GM18520 (cell line): ENCODE results near the gene MRPL3.

Experiments
- ATAC-seq: cut with Tn5 transposase; IDR thresholded peaks from one replicate; pipeline ENCODE4 v1.9.1; 2021; ENCODE audit not compliant: unreplicated experiment

The MRPL3 gene

DNA sequence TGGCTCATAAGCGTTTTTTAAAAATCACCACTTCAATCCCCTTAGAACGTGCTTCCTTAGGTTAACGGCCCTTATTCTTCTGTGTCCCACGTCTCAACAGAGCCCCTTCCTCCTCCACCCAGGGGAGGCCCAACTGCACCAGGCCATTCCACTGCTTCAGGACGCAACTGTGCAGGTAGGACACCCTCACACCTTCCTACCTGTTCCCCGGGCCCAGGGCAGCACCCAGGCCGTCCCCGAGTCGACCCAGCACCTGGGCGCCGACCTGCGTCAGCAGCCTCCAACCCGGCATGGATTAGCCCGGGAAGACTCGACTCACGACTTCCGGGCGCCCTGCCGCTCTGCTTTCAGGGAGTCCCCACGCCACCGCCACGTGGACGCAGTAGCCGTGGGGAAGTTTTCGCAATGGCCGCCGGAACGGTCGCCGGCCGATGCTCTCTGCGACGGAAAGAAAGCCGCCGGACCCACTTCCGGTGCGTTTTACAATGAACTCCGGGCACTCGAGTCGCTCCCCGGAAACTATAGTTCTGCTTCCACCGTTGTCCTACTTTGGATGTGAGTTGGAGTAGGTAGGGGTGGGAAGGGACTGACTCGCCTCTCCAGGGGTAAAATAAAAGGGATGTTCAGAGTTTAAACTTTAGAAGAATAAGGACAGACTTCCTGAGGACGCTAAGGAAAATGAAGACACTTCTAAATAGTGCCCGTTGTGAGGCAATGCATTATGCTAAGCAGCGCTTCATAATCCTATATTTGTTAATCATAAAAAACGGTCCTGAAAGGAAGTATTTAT is at the start of gene MRPL3:
Gene MRPL3 (minus strand): TSS at position 442 of the 790 bp plus-strand sequence. CDS start 150 bp downstream, at position 292.
- ATAC-seq = peak; percentile 90

- no peak for ATAC-seq
Measured at GRCh38 chr3:131551761-131552160, 49.0 kb upstream of the MRPL3 start.

- ATAC-seq = no peak
Measured at GRCh38 chr3:131550562-131551465, 48.0 kb upstream of the MRPL3 start.

DNA sequence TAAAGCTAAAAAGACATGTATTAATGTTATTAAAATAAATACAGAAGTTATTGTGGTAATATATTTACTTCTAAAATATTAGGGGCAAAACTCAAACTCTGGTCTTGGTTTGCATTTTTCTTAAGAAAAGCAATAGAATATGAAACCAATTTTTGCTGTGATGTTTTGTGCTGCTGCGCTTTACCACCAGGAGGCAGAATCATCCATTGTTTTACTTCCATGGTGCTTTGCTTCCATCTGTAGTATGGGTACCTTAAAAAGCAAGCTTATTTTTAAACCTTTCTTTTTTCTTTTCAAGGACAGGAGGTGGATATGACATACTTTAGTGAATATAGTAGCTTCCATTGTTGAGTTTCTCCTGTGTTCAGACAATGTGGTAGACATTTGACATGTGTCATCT is 46.6 kb upstream of the MRPL3 start:
- ATAC-seq = no peak

DNA sequence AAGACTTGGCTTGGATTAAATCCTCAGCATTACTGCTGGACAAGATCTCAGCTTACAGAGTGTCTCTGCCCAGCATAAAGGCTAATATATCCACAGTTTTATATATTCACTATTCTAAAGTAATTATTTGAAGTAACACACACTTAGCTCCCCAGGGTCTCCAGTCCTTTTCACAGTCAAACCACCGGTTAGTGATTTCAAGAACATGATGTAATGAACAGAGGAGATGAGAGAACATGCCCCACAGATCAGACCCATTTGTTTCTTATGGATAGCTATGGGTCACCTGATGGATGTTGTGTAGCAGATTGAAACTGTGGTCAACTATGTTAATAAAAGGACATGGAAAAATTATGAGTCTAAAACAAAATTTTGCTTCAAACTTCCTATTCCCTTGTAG is 44.8 kb upstream of the MRPL3 start:
- ATAC-seq = no peak

- ATAC-seq = no peak
Measured at GRCh38 chr3:131546441-131546840, 43.7 kb upstream of the MRPL3 start.

DNA sequence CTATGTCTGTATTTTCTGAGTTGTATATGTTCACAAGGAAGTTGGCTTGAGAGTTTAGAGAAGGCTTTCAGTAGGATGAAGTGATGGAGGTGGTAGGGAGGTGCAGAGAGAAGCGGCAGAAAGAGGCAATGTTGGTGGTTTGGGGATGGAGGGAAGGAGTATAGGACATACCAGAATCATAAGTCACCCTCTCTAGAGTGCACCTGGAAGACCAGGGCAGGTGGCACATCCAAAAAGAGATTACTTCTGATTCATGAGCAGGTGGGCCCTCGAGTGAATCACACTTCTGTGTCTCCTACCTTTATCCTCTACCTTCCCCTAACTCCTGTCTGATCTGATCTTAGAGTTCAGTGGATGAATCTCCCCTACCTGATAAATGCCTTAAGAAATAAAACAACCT is 41.8 kb upstream of the MRPL3 start:
- ATAC-seq = no peak

- ATAC-seq = no peak
Measured at GRCh38 chr3:131543714-131544113, 40.9 kb upstream of the MRPL3 start.

DNA sequence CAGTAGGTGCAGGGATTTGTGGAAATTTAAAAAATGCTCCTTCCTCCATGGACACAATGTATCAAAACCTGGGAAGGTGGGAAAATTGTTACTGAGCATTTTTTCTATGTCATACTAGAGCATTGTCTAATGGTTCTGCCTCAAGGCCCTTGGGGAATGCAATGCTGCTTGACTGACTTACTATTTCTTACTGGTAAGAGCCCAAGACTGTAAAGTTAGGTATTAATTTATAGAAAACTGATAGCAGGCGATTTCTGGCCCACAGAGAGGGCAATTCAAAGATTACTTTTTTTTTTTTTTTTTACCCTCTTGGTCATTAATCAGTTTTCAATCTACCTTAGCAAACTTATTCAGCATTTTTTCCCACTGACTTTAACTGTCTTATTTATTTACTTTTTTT is 38.5 kb upstream of the MRPL3 start:
- ATAC-seq = no peak

- ATAC-seq = no peak
Measured at GRCh38 chr3:131540821-131541220, 38.0 kb upstream of the MRPL3 start.

DNA sequence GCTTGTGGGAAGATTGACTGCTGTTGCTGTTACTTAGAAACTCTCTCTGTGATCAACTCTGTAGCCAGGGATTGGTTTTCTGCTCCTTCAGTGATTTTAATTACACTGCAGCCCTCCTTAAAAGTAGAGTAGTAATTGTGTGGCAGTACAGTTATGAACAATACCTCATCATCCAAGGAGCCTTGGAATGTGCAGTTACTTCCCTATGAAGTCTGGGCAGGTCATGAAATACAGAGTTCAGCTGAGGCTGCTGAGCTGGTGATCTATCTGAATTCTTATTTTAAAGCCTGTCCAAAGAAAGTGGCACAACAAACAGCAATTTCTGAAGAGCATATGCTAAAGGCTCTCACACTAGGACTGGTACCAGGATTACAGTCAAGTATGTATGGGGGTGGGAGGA is 37.4 kb upstream of the MRPL3 start:
- no peak for ATAC-seq

GRCh38 chr3:131538968-131539367 is 36.2 kb upstream of the MRPL3 start:
- no peak for ATAC-seq

GRCh38 chr3:131537531-131537930 is 34.8 kb upstream of the MRPL3 start:
- no peak for ATAC-seq

GRCh38 chr3:131535596-131535995 is 32.8 kb upstream of the MRPL3 start:
- no peak for ATAC-seq

DNA sequence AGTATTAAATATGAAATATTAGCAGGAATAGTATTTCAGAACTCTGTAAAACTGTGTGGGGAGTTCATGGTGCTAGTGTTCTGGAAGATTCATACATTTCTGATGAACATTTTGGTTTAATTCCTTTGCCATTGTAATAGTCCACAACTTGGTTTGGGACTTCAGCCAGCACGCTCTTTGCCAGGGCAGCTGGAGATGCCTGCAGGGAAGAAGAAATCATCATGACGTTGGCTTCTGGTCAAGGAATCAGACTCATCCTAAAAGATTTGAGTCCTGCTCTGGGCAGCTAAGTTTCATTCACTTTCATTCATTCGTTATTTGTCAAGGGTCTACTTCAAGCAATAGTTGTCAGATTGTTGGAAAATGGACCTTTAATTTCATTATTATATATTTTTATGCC is 32.4 kb upstream of the MRPL3 start:
- ATAC-seq = no peak

DNA sequence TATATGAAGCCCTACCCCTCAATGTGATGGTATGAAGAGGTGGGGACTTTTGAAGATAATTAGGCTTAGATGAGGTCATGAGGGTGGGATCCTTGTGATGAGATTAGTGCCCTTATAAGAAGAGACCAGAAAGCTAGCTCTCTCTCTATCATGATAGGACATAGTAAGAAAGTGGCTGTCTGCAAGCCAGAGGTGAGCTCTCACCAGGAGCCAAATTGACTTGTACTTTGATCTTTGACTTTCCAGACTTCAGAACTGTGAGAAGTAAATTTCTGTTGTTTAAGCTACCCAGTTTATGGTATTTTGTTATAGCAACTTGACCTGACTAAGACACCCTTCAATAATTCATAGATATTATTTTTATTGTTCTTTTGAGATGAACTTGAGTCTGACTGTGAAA is 29.9 kb upstream of the MRPL3 start:
- no peak for ATAC-seq

- no peak for ATAC-seq
Measured at GRCh38 chr3:131530843-131531242, 28.1 kb upstream of the MRPL3 start.

- no peak for ATAC-seq
Measured at GRCh38 chr3:131530388-131530787, 27.6 kb upstream of the MRPL3 start.

DNA sequence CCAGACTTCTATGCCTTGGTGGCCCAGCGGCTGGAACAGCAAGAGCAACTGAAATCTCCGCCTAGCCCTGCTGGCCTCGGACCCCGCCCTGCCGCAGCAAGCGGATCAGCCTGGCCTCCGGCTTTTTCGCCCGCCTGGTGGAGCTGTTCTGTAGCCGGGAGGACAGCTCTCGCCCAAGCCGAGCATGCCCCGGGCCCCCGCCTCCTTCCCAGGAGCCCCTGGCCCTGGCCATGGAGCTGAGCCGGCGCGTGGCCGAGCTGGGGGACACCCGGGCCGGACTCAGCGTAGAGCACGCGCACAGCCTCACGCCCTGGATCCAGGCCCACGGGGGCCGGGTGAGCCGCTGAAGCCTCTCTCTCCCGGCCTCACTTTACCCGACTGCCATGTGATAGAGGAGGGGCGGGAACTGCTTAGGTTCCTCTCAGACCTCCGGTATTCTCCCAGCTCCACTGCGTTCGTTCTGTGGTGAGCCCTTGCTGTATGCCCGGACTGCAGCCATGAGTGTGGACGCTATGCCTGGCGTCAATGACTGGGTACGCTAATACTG is 24.1 kb upstream of the MRPL3 start:
- ATAC-seq = no peak

DNA sequence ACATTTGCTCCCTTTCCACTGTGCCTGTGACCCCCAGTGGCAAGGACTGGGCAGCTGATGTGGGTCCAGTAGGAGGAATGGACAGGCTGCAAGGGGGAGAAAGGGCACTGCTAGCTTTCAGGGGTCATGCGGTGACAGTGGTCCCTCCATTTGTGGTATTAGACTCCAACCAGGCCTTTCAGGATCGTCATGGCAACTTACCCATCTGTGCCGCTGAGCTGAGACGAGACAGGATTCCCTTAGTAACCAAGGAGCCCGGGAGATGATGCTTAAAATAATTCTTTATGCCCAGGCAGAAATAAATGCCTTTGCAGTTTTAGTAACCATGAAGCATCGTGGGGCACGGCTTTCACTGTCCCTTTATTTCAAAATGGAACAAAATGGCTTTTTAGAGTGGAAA is 15.9 kb upstream of the MRPL3 start:
- no peak for ATAC-seq

DNA sequence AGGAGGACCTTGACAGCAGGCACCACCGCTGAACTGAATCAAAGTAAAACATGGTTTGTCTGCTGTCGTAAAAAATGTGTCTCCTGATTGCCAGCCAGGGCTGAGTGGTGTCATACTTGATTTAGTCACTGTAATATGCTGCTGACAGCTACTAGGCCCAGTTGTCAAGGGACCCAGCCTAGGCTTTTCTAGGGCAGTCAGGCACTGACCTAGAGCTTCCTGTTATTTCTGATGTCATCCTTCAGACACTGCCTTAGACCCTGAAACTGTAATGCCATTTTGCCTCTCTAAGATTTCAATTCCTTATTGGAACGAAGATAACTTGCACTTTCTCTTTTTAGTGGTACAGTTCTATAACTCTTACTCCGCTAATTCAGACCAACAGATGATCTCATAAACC is 2.6 kb upstream of the MRPL3 start:
- no peak for ATAC-seq

DNA sequence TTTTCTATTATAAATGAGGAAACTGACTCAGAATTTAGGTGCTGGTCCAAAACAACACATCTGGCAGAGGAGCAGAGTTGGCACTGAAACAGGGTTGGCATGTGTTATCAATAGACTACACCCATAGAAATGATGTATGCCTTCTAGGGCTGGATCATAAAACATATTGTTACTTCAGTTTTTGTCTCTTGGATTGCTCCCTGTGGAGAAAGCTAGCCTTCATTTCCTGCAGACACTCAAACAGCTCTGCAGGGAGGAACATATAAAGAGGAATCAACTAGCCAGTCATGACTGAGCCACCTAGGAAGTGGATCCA is 507 bp upstream of the MRPL3 start:
- no peak for ATAC-seq
